TTC549 (cell line): ENCODE data around the gene TMEM185A.
"Not testable (repeated sequence)": the region's sequence is repeated elsewhere in the genome, so short reads cannot be mapped to it uniquely, and the experiment has no call there.

Source experiments
- FAIRE-seq: peaks from 2 replicates; lab custom pipeline; 2012; peaks lifted over from hg19 to GRCh38; lab: Jason Lieb, UNC

Gene TMEM185A

GRCh38 chrX:149551245-149551938 lies 80.2 kb downstream of the TMEM185A start:
- not testable (repeated sequence) for FAIRE-seq

- not testable (repeated sequence) for FAIRE-seq
Observed at GRCh38 chrX:149550454-149550853, 81.1 kb downstream of the TMEM185A start.

GRCh38 chrX:149549701-149550100 lies 81.9 kb downstream of the TMEM185A start, which contains the start of gene HSFX3:
Gene HSFX3, minus strand, starts transcription at chrX:149549924. Its CDS starts 72 bp downstream, at chrX:149549852.
- not testable (repeated sequence) for FAIRE-seq

- FAIRE-seq = not testable (repeated sequence)
Observed at GRCh38 chrX:149547782-149548181, 83.8 kb downstream of the TMEM185A start.

GRCh38 chrX:149546962-149547361 lies 84.6 kb downstream of the TMEM185A start:
- FAIRE-seq = not testable (repeated sequence)
